H54 (cell line): ENCODE measurements around the gene BICDL1.
A peak's percentile ranks its signal among the peaks of the same experiment; 100 is the strongest.

ENCODE experiments used
- DNase-seq: peaks from one replicate; pipeline ENCODE4 v3.0.0; 2011; ENCODE audit warnings: low spot score, mixed read lengths; ENCODE audit not compliant: insufficient read length
- FAIRE-seq: peaks from 3 replicates; lab custom pipeline; 2011; peaks lifted over from hg19 to GRCh38; lab: Jason Lieb, UNC
- POLR2A ChIP-seq: IDR thresholded peaks from 2 replicates; pipeline ENCODE4 v1.6.1; 2011; ENCODE audit warnings: low read depth, mild to moderate bottlenecking, low read length

BICDL1 gene

DNA sequence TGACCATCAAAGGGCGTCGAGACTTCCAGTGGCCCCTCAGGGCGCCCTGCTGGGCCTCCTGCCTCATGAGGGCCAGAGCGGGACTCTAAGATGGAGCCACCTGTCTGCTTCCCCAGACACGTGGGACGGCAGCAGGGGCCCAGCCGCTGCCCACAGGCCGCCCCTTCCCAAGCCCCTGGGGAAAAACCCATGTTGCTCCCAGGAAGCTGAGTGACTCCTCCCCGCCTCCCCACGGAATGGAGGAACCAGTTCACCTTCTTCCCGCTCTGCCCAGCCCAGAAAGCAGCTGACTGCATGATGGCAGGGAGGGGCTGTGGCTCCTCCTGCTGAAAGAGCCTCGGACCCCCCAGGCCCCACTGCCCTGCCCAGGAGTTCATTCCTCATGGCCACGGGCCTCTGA is 112.6 kb downstream of the BICDL1 start:
- FAIRE-seq (no peak), DNase-seq (no peak)
- no peak for TF ChIP-seq POLR2A

DNA sequence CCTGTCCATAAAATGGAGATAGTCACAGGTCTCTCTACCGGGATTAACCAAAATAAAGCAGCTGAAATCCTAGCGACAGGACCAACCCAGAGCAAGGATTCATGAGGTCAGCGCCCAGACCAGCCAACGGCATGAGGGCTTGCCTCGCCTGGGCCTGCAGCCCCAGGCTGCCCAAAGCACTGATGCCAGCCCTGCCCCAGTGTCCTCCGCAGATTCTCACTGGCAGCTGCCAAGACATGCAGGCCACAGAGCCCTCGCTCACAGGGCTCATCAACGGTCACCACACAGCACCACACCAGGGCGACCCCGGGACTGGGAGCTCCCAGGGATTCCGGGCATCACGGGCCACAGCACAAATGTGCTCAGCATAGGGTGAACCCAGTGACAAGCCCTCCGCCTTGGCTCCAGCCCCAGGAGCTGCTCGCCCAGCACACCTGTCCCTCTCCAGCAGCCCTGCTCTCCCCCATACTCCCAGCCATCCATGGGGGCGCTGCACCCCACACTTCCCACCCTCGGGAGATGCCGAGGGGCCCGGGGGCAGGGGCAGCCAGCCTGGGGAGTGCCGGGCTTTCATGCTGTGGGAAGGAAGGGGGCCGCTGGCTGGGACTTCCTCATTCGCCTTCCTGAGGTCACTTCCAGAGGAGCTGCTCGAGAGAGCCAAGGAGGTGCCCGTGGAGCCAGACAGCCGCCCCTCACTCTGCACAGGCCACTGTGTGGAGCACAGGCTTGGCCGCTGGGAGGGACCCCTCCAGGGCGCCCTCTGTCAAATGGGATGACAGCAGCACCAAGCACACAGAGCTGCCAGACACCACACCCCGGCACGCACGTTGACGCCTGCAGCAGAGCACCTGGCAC is 113.4 kb downstream of the BICDL1 start:
- DNase-seq: no peak
- TF ChIP-seq POLR2A: no peak
- no peak for FAIRE-seq

DNA sequence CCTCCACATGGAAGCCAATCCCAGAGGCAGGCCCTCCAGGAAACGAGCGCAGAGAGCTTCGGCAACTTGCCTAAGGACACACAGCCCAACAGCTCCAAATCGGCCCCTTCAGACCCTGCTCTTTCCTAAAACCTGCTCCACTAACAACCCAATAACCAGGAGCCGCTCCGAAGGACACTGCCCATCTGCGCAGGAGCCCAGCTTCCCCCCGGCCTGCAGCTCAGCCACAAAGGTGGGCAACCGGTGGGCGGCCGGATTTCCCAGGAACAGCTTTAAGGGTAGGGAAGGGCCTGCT is 114.0 kb downstream of the BICDL1 start:
- DNase-seq: no peak
- no peak for TF ChIP-seq POLR2A
- no peak for FAIRE-seq

DNA sequence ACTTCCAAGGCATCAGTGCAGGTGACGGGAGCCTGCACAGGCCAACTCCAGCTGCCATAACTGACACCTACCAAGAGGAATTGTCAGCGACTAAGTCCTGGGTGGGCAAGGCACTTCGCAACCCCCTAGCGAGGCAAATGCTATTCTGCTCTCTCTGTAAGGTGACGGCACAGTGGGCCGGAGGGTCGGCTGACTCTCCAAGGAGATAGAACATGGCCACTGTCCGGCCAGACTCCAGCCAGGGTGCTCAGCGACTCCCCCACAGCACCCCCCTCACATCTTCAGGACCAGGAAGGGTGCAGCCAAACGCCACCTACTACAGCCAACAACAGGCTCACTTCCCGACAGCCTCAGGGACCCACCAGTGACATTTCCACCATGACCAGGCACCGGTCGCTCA is 114.3 kb downstream of the BICDL1 start:
- no peak for FAIRE-seq
- no peak for TF ChIP-seq POLR2A
- no peak for DNase-seq

DNA sequence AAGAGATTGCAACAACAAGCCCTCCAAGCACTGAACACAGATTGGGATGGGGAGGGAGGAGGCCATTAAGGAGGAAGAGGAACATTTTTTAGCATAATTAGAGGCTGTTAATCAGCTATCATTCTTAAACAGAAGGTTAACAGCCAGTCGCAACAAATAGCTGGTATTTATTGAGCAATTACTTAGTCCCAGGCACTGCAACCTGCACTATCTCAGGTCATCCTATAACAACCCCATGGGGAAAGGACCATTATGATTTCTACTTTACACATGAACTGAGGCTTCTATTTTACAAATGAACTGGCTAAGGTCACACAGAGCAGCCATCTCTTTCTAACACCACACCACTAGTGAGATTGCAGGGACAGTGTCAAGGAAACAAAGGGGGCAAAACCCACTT is 117.1 kb downstream of the BICDL1 start:
- FAIRE-seq (no peak), DNase-seq (no peak)
- no peak for TF ChIP-seq POLR2A

GRCh38 chr12:120109570-120110267 is 120.7 kb downstream of the BICDL1 start:
- no peak for FAIRE-seq
- TF ChIP-seq POLR2A: no peak
- DNase-seq: no peak

GRCh38 chr12:120110550-120111501 is 121.8 kb downstream of the BICDL1 start:
- TF ChIP-seq POLR2A: no peak
- FAIRE-seq (no peak), DNase-seq (no peak)

- DNase-seq (no peak), FAIRE-seq (no peak)
- TF ChIP-seq POLR2A: no peak
Measured at GRCh38 chr12:120115066-120115465, 126.0 kb downstream of the BICDL1 start.

DNA sequence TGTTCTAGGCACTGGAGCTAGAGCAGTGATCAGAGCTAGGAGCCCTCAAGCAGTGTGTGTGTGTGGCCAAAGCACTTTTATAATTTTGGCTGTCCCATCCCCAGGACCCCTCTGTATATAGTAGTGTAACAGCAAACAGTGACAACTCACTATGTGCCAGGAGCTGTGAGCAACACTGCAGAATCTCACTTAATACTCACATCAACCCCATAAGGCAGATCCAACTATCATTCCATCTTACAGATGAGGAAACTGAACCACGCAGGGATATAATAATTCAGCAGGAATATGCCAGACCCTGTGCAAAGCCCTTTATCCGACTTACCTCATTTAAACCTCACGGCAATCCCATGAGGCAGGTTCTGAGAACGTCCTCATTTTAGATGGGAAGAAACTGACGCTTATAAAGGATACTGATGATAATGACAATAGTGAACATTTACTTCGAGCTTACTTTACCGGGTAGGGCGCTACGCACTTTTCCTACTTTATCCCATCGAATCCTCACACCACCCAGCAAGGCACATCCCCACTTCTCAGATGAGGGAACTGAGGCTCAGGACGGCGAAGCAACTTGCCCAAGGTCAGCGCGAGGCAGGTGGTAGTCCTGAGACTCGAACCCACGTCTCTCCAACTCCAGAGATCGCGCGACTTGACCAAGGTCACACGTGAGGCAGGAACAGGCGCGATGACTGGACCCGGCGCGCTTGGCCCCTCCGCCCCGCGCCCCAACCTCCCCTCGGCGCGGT is 126.8 kb downstream of the BICDL1 start:
- DNase-seq: peak; percentile 59
- no peak for TF ChIP-seq POLR2A

GRCh38 chr12:120116441-120116791 is 127.4 kb downstream of the BICDL1 start, which contains the start of gene RAB35:
RAB35 (minus strand) TSS chr12:120116753; CDS start chr12:120116650, 103 bp downstream.
- DNase-seq (no peak), FAIRE-seq (no peak)
- TF ChIP-seq POLR2A: no peak

More for the DNA sequence above, 126.8 kb downstream of the BICDL1 start:
- no peak for FAIRE-seq

DNA sequence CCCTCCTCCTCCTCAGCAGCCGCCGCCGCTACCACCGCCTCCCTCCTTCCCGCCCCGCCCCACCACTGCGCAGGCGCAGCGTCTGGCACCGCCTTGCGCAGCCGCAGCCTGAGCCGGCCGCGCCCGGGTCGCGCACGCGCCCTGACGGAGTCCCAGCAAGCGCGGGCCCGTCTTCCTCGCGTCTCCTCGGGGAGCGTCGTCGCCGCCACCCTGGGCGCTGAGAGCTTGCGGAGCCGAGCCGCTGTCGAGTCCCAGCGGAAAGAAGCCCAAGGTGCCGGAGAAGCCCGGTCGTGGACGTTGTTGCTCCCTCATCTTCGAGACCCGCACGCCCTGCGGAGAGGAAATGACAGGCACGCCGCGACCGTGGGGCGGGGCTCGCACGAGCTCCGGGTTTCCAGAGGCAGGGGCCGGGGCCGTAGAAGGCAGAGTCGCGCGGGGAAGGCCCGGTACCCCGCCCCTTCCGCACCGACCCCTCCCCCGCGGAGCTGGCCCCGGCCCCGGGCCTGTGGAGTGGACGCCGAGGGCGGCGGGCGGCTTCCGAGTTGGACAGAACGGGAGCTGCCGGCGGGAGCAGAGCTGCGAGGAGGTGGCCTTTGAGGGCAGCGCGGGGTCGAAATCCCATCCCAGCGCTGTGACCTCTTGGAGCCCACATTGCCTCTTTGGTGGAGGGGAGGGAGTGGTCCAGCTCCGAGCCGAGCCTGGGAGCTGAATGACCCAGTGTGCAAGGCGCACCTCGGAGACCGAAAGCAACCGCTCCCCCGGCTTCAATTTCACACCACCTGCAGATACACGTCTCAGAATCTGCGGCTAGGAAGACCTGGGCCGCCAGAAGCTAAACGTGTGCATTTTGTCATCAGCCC is 128.0 kb downstream of the BICDL1 start:
- DNase-seq: peak; percentile 96
- no peak for FAIRE-seq

DNA sequence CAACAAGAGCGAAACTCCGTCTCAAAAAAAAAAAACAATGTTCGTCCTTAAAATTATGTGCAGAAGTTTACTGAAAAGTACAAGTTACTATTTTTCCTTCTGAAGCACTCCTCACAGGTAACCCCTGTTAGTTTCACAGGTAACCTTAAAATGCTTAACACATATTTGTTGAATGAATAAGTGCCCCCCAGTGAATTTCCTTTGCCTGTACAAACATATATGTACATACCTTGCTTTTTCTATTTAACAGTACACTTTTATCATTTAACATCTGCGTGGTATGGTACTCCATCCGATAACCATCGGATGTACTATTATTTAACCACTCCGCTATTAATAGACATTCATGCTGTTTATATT is 128.9 kb downstream of the BICDL1 start:
- FAIRE-seq (no peak), DNase-seq (no peak)
- no peak for TF ChIP-seq POLR2A

More for the DNA sequence above, 128.0 kb downstream of the BICDL1 start:
- peak; percentile 92 for TF ChIP-seq POLR2A
